ENCODE measurements around the gene WWOX.

Gene WWOX

DNA sequence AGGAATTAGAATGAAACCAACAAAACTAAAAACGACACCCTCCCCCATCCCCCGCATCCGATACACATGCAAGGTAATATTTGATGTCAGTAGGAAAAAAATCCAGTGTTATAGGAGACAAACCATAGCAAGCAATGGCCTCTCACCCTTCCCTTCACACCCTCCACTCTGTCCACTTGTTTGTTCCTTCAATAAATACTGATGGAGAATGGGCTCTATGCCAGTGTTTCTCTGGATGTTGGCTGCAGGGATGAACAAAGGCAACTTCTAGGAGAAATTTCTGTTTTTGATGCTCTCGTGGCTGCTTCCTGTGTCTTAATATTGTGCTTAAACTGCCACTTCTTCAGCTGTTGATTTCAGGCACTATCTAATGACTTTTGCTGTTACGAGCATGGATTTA lies 98.8 kb downstream of the WWOX start:
- no peak for DNase-seq

DNA sequence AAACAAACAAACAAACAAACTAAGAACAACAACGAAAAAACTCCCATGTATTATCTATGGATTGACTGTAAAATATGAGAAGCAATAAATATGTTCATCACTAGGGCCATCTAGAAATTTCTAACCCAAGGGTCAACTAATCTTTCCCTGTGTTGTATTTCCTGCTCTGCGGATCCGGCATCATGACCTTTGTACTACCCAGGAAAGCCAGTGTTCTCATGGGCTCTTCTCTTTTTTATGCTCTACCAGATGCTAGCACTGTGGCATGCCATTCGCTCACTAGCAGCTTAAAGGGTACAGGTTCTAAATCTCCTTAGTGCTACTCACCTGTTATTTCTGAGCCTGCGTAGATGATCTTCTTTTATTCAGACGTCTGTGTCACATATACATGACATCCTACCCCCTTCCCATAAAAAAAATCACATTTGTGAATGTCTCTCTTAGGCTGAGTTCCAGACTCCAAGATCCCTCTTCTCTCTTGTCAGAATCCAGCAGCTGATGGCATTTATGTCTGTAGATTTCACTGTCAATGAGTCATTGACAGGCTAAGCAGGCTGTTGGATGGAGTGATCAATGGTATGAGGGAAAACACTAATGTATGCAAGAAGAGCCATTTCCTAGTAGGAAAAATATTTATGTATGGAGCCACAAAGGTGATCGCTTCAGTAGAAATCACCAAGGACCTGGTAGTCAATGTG lies 100.0 kb downstream of the WWOX start:
- no peak for DNase-seq

DNA sequence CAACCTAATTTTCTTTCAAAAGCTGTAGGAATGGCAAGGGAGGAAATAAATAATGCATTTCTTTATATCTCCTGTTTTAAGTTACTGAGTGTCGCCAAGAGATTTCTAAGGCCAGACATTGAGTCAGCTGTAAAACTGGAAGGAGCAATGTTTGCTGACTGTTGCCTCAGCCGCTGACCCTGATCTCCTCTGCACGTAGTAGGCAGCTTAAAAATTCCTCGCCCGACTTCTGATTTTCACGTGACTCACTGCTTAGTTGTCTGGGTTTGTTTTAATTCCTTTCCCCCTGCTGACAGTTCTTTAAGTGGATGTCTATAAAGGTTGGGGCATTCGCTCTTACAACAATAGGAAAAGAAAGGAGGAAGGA lies 100.6 kb downstream of the WWOX start:
- no peak for DNase-seq

DNA sequence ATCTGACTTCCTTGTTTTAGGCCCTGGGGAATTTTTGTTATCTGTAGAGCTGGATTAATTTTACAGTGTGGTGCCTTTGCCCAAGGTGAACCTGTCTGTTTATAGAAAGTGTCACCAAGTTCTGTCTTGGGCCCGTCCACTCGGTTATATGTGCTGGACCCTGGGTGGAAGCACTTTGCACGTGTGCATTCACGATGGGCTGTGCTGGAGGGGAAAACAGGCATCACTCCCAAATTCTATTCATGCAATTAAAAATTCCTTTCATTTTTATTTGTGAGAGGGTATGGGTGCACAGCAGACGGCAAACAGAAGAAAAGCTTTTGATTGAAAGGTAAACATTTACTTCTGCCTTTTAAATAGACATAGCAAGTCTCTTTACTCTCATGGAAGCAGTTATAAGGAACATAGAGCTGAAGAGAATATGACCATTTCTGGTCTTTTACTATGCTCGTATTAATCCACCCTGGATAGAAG lies 101.2 kb downstream of the WWOX start:
- no peak for DNase-seq

DNA sequence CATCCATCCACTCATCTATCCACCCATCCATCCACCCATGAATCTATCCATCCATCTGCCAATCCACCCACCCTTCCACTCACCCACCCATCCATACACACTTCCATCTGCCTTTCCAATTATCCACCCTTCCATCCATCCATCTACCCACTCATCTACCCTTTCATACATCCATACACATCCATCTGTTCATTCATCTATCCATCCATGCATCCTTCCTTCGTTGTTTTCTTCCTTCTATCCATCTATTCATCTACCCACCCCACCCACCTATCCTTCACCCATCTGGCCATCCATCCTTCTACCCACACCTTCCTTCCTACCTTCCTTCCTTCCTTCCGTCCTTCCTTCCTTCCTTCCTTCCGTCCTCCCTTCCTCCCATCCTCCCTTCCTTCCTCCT lies 106.1 kb downstream of the WWOX start:
- DNase-seq: no peak

DNA sequence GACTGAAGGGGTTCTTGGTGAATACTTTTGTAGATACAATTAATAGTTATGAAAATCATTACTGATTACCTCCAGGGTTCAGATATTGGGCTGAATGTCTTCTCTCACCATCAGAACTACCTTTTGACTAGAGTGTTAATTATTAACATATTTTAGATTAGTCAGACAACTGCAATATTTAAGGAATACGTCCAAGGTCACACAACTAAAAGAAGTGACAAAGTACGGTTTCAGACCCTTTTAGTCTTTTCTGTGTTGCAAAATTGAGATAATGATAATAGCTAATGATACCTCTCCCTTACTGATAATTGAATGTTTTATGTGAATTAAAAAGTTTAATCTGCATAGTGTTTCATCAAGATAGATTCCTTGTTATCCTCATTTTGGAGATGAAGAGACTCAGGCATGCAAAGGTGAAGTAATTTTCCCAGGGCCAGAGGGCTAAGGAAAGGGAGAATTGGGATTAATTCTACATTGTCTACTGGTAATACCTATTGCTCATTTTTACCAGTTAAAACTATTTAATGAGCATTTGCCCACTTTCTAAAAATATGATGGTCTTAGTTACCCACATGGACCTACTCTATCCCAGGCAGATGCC lies 107.3 kb downstream of the WWOX start:
- DNase-seq: no peak

DNA sequence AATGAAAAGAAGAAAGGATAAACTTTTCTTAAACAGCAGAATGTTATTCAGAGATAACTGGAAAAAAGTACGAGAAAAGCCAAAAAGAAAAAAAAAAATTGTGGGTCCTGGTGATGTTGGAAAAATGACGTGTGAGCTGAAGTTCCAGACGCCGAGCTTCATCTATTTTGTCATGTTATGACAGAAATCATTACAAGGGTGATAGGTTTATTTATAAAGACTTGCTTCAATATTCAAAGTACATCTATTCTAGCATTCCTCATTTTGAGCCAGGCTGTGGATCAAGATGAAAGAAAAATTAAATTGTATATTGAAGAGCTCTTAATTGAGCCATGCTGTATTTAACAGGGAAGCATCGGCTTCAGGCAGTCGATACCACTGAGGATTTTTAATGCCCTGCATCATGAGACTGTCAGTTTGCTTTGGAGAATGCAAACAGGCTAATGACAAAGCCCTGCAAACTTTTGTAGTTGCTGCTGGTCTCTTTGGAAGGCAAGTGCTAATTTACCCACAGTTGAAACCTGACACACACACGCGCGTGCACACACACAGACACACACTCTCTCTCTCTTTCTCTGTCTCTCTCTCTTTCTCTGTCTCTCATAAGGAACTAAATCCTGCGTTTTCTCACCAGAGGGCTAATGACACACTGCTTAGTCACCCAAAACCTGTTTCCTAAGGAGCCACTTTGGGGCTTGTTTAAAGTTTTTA lies 110.7 kb downstream of the WWOX start:
- DNase-seq: no peak

DNA sequence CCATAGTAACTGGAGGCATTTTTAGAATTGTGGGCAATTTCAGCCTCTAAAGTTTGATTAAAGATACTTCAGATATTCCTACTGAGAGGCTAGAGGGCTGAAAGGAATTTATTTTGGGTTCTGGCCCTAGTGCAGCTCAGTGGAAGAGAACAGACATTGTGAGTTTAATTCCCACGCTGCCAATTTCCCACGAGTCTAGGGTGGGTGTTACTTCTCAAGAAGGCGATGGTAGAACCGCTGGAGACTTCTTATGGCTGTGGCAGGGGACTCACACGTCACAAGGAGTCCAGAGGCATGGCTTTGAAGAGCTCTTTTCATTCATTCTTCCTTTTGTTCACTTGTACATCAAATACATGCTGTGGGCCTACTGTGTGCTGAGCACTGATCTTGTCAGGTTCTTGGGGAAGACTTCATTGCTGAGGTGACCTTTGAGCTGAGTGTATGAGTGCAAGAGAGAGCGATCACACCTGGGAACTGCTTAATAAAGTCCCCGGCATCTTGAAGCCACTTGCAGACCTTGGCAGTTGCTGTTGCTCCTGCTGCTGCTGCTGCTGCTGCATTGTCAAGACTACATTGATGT lies 111.7 kb downstream of the WWOX start:
- DNase-seq: no peak

DNA sequence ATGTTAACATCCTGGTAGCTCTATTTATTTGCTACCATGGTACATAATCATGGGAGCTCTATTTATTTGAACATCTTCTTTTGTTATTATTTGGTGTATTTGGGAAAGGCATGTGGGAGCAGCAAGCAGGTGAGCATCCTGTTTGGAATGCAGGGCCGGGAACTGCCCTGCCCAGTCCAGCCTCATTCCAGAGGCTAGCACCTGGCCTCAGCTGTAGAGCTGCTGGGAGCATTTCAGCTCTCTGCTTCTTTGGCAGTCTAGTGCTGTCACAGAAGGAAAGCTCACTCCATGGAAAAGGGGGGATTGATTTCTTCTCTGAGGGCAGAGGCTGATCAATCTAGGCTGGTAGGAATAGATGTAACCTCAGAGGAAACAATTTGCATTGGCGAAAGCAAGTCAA lies 112.5 kb downstream of the WWOX start:
- DNase-seq: no peak

DNA sequence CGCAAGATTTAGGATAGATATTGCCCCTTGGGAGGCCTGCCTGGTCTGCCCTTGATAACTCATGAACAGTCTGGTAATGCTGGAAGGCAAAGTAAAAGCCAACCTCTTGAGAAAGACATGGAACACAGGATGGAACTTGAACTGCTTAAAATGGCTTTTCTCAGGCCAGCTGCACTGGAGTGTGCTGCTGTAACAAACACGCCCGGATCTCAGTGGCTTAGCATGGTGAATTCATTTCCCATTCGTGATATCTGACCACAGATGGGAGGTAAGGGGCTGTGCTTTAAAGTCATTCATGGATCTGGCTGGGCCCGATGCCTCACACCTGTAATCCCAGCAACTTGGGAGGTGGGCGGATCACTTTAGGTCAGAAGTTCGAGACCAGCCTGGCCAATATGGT lies 113.2 kb downstream of the WWOX start:
- no peak for DNase-seq

DNA sequence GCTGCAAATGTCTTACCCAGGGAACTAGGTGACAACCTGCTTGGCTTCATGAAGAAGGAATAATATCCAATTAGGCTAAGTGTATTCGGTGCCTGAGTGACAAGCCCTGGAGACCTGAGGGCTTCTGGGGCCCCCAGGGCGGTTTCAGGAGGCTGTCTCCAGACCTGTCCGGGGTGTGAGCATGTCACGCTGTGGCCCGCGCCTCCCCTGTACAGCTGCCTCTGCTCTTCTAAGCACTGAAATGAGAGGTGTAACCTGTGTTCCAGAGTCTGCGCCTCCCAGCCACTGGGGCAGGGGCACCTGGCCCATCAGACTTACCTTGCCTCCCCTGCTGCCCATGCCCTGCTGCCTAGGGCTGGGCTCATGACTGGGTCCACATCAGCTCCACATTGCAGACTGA lies 114.3 kb downstream of the WWOX start:
- DNase-seq: no peak

DNA sequence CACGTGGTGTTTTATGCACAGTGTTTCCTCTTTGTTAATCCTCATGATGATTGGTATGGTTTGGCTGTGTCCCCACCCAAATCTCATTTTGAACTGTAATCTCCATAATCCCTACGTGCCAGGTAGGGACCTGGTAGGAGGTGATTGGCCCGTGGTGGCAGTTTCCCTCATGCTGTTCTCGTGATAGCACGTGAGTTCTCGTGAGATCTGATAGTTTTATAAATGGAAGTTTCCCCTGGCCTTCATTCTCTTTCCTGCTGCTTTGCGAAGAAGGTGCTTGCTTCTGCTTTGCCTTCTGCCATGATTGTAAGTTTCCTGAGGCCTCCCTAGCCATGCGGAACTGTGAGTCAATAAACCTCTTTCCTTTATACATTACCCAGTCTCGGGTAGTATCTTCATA lies 115.8 kb downstream of the WWOX start:
- no peak for DNase-seq

DNA sequence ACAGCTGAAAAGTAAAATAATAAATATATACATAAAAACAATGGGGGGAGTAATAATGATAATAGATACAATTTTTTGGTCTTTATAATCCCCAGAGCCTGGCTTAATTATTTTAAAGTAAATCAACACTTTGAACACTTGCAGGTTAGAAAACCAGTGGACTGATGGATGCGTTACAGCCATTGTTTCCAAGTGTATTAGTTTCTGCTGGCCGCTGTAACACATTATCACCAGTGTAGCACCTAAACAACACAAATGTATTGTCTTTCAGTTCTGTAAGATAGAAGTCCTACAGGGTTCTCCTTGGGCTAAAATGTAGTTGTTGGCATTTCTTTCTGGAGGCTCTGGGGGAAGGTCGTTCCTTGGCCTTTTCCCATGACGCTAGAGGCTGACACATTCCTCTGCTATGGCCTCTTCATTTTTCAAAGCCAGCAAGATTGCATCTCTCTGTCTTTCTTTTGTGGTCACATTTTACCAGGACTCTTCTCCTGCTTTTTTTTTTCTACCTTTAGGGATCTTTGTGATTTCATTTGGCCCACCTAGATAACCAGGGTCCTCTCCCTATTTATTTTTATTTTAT lies 116.8 kb downstream of the WWOX start:
- no peak for DNase-seq

DNA sequence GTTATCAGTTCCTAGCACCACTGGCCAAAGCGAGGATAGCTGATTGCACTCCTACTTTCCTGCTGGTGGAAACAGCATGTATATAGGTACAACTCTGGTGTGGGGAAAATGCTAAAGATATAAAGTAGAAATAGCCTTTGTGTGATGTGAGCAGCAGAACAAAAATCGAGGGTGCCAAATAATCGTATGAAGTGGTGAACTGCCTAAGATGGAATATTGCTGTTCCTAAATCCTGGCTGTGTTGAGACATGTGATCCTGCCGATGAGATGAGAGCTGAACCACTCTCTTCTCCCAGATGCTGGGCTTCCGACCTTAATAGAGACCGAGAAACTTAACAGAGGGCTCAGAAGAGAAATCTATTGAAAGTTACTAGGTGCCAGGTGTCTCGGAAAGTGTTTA lies 117.8 kb downstream of the WWOX start:
- DNase-seq: no peak

DNA sequence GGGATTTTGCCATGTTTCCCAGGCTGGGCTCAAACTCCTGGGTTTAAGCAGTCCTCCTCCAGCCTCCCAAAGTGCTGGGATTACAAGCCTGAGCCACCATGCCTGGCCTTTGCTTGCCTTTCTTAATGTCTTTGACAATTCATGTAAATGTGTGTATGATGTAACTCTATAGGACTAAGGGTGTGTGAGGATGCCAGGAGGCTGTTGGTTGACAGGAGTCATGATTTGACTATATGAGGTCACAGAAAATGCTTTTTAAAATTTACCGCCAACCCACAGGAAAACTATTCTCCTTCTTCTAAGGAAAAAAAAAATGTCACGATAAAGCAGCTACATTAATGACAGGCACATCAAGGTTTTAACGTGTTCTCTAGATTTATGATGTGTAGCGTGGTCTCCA lies 118.8 kb downstream of the WWOX start:
- DNase-seq: no peak

DNA sequence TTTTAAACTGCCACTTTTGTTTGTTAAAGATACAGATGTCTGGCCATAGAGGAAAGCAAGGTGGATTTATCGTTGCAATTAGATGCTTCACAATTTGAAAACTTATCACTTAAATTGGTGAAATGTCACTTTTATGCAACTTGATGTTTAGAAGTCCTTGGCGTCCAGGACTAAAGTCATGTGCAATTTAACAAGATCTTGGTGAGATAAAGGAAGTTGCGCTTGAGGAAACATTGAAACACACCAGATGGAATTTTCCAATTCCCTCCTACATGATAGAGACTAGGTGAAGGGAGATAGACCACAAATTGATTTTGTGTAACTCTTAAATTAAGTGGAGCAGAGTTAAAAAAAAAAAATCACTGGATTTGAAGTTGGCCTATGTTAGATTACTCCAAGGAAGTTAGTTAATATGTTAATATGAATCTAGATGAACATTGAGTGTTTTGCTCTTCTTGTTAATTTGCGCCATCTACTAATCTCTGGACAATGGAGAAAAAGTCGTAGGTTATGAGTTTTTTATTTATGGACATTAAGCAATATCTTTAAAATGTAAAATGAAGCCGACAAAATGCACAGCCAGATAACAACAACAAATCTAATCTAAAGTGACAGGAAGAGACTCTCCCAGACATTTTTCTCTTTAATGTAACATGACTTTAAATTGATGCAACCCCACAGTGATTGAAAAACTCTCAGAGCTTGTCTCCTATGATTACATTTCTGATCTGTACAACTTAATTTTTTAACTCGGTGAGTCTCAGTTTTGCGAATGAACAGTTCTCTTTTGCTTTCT lies 119.6 kb downstream of the WWOX start:
- no peak for DNase-seq

DNA sequence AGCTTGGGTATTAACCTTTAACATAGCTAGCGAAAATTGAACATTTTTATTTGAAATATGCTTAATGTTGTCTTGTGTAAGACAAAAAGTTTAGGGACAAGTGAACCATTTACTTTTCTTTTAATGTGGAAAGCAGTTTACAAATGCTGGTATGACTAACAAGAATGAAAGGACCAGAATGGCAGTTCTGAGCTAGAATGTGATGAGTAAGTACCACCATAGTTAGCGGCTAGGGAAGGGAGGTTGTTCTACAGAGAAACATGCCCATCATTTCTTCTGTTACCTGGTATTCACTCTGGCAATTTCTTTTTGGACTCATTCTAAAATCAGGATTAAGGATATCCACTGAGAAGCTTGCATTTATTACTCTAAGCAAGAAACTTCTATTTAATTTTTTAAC lies 121.1 kb downstream of the WWOX start:
- DNase-seq: no peak

DNA sequence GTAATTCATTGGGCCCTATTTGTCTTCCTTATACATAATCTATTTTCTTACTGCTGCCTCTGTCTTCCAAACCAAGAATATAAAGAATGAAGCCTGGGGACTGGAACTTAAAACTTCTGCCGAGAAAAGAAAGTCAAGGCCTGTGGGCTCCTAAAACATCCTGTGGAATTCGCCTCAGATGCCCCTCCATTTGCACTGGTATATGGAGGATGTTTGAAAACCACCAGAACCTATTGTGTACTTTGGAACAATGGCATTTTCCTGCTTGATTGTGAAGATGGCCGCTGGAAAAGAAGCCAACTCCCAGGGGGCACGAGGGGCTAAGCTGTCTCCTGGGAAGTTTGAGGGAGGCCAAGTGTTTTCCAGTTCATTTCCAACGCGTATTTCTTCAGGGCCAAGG lies 122.4 kb downstream of the WWOX start:
- no peak for DNase-seq

DNA sequence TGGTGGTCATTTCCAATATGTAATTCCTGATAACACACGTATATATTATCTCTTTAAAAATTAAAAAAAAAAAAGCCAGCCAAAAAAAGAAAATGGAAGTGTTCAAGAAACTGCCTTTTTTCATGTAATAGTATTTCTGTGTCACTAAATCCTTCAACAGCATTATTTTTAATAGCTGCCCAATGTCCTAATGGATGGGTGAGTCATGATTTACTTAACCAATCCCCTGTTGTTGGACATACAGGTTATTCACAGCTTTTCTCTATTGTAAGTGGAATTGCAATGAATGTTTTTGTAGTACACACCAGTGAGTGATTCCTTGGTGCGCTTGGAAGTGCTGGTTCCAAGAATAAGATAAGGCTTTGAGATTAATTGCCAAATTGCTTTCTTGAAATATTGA lies 124.9 kb downstream of the WWOX start:
- DNase-seq: no peak

DNA sequence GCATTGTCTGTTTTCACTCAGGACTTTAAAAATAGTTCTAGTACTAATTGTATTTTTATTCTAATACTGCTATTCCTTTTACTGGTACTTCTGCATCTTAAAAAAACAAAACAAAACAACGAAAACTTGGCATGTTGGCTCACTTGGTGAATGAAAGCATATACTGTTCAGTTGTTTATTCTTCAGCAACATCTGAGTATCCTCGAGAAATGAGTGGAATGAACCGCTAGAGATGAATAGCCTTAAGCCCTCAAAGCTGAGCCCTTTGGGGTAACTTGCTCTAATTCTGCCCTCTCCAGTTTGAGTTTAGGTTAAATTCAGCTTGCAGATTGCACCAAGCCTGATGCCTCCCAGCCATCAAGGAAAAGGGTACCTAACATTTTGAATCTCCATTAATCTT lies 126.5 kb downstream of the WWOX start:
- DNase-seq: no peak

DNA sequence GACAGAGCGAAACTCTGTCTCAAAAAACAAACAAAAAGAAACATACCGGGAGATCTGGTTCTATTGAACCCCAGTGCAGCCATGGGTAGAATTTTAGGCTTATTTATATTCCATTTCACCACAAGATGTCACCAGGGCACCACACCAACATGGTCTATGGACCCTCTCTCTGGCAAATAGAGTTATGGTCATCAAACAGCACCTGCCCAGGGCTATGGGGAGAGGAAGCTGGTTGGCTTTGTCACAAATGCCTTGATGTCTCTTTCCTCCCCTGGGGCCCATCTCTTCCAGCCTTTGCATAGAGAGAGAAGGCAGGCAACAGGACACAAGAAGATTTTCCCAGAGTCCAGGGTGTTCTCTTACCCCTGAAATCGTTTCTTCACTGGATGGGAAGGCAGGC lies 128.4 kb downstream of the WWOX start:
- DNase-seq: no peak

DNA sequence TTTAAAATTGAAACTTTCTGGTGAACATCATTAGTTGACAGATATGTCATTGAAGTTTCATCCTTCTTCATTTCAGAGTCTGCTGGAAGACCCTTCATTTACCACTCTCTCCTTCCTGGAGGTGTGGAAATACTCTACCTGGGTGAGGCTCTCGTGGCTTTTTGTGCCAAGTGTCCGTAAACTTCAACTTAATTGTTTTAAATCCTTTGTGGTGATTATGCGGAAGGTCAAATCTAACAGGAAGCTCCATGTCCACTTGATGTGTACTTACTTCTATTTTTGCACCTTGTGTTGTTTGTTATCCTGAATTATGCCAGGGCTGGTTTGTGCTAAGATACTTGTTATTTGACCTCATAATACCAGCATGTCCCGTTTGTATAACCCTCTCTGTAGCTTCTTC lies 129.2 kb downstream of the WWOX start:
- DNase-seq: no peak

DNA sequence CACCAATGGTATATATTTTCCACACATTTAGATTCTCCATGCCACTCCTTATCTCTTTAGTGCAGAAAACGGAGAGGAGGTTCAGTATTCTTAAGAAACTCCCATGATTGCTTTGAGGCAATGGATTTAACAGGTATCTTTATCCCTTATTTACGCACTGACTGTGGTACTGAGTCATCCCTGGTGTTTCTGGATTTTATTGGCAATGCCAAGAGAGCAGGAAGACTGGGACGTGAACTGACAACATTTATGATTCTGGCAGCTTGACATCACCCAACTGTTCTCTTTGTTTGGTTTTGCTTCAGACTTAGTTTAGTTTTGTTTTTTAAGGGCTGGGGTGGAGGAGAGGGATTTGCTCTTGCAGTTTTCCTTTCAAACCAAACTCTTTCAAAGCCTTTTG lies 131.4 kb downstream of the WWOX start:
- DNase-seq: no peak

All from DMS79 (cell line).